Measurements from ENCODE around the gene IL6R.

GRCh38 chr1:154398678-154399077, 6.5 kb upstream of the IL6R start:
- TF ChIP-seq POLR2AphosphoS5 (IDR thresholded peaks at IDR 0.05) (no peak), CTCF (IDR thresholded peaks at IDR 0.05) (no peak), POLR2A (IDR thresholded peaks at IDR 0.05) (no peak), EP300 (IDR thresholded peaks at IDR 0.05) (no peak)

Measured in suprapubic skin (tissue), 4 donors.